Measurements from ENCODE around the gene PRCC.
A peak's percentile ranks its signal among the peaks of the same experiment; 100 is the strongest.
"Not testable (repeated sequence)": the region's sequence is repeated elsewhere in the genome, so short reads cannot be mapped to it uniquely, and the experiment has no call there.

PRCC gene

DNA sequence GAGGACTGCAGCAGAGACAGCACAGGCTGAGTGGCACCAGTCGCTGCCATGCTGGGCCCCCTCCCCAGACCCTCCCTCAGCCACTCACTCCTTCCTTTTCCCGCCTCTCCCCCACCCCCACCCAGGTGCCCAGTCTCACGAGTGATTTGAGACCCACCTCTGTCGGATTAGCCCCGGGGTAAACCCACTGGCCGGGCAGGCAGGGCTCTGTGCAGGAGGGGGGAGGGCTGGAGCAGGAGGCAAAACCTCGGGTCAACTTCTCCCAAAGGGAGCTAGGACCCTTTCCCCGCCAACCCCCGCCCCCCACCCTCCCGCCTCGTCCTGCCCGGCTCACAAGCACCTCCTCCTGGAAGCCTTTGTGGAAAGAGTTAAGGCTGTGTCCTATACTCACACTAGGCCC, 23.0 kb upstream of the PRCC start:
- DNase-seq = no peak

DNA sequence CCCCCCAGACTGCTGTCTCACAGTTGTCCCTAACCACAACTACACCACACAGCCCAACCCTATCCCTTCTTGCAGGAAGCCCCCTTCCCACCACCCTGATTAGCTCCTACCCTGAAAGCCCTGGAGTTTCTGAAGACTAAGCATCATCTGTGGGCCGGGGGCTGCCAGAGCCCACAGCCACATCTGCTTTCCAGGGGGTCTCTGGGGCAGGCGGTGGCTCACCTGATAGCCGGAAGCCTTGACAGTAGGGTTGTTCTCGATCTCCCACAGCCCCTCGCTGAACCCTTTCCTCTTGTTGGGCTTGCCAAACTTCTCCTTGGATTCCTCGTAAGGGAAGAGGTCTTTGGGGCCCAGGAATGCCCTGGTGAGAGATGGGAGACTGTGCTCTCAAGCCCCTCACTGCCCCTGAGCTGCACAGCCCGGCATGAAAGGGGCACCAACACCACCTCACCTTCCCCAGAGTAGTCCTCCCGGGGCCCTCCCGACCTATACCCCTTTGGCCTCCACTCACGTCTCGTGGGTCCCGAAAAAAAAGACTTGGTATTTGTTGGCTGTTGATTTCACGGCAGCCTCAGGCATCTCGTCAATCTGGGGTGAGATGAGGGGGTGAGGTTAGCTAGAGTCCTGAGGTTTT, 22.4 kb upstream of the PRCC start:
- no peak for DNase-seq

DNA sequence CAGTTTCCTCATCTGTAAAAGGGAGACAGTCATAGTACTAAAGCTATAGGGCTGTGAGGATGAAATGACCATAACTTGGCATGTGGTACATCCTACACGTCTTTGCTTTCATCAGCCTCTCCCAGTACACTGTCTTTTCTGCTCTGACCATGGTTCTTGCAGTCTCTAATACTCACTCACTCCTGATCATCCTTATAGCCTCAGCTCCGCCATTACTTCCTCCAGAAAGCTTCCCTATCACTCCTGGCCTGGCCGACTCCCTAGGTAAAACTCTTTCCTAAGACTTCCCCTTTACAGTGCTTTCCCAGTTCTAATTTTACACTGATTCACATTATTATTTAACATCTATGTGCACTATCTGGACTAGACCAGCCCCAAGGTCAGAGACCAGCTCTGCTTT, 21.5 kb upstream of the PRCC start:
- no peak for DNase-seq

- no peak for DNase-seq
These were observed 21.0 kb upstream of the PRCC start for GRCh38 chr1:156746406-156746727.

DNA sequence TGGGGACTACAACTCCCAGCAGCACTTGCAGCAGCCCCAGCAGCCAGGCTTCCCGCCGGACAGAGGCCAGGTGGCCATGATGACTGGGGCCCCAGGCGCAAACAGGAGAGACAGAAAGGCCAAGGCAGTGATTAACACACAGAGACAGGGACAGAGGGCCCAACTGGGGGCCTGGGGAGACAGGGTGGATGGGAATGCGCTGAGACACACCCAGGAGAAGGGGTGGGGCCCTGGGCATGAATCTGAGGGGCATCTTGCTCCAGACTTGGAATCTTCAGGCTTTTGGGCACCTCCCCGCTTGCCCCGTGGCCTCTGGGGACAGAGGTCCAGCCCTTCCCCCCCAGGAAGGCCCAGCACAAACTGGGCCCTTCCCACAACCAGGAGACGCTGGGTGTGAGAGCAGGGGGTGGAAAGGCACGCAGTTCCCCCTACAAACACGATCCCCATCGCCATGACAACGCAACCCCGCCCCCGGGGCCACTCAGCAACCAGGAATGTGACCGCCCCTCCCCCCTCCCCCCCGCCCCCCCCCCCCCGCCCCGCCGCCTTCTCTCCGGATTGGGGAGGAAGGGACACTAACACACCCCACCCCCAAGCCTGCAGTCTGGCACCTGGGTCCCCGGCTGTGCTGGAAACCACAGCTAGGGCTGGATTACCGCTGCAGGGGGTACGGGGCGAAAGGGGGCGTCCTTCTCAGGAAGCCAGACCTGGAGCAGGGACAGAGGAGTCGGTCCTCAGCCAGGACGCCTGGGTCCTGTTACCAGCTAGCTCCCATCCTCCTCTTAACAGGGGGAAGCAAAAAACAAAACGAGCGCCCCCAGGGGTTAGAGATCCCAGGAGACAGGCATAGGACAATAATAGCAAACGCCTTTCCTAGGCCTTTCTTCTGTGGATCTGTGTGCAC, 20.4 kb upstream of the PRCC start:
- peak in 54 of 56 donors; percentile 39 to 88 (median 74) for DNase-seq

DNA sequence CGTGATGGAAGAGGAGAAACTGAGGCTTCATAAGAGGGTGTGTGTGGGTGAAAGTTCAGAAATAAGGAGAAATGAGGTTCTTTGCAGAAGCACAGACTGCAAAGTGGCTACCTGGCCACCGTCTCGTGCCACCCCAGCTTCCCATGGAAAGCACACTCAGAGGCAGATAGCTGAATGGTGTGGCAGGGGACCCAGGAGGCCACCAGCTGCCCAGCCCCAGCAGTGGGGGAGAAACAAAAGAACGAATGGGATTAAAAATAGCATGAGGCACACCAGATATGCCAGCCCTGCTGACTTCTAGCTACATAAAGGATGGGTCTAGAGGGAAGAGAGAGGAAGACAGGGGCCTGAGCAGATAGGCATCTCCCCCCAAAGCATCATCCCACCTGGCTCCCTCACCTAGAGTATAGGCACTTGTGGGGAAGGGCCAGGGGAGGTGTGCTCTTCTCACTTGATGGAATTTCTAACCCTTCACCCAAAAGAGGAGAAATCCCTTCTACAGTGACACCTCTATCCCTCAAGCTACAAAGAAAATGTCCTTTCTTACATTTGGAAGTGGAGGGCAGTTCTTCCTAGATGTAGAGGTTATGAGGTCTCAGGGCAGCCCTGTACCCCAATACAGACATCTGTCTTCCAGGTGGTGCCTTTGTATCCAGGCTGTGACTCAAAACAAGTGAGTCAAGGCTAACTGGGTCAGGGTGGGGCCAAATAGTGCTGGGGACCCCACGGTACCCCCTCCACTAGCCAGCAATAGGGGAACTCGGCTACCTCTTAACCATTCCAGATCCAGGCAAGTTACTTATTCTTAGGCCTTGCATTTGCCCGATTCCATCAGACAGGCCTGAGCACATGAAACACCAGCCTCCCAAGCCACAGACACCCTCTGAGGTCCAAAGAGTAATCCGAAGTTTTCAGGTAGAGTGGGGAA, 19.3 kb upstream of the PRCC start:
- DNase-seq = peak in 4 of 56 donors; percentile 21 to 37 (median 34)

DNA sequence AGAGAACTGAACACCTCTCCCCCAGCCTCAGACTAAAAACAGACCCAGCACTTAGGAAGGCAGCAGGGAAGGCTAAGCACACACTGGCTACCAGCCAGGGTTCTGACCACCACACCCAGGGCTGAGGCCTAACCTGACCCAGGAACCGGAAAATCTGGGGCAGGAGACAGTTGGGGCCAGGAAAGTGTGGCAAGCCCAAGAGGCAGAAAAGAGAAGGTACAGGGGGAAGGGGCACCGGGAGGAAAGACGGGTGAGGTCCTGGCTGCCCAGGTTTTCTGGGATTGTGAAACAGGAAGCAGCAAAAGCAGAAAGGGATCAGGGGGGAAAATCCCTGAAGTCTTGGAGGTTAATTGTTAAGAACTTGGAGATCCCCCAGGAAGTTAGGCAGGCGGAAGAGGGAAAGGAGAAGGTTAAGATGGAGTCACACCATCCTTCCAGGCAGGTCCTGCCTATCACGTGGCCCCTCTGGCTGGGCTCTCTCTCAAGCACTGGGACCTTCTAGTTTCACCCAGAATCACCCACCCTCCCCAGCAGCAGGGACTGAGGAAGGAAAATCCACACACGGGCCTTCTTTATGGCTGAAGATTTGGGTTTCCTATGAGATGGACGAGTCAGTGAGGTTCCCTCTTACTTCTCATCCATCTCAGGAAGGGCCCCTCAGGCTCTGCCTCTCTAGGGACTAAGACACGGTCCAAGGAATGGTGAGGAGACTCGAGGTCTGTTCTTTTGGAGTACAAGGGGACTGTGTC, 18.5 kb upstream of the PRCC start:
- DNase-seq = peak in 27 of 56 donors; percentile 14 to 60 (median 35)

- no peak for DNase-seq
These were observed 17.8 kb upstream of the PRCC start for GRCh38 chr1:156749419-156750118.

- peak in 3 of 56 donors; percentile 10 to 26 (median 25) for DNase-seq
These were observed 17.1 kb upstream of the PRCC start for GRCh38 chr1:156750191-156750672.

GRCh38 chr1:156750711-156751450, 16.5 kb upstream of the PRCC start:
- DNase-seq = peak in 30 of 56 donors; percentile 11 to 74 (median 51)

GRCh38 chr1:156751451-156751756, 15.9 kb upstream of the PRCC start, which contains the start of gene HDGF:
HDGF (minus strand) TSS chr1:156751675; CDS start chr1:156751429, 246 bp downstream.
- DNase-seq = no peak

DNA sequence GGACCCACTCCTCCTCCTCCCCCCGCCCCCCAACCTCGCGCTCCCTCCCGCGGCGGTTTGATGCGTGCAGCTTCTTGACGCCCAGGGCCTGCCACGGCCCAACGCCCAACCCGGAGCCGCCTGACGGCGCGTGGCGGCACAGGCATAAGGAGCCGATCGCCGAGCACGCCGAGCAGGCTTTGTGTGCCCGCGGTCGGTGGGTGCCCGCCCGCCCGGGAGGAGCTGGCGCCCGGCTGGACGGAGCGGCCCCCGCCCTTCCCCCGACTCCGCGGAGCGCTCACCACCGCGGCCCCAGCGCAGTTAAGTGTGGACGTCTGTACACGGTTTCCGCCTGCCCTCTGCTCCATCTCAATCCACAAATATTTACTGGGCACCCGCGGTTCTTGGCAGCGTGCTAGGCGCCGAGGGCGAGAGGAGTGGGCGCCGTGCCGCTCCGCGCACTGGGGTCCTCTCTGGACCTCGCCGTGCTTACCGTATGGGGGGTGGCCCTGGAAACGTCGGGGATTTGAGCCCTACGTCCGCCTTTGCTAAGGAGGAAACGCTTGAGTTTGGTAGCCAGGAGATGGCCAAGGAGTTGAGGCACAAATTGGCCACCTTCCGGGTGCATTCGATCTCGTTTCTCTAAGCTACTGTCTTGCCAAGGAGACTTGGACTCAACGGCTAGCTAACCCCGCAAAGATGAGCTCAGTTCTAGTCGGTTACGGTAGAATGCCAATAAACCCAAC, 15.4 kb upstream of the PRCC start:
- DNase-seq = peak; percentile 49 to 99 (median 96)

- DNase-seq = no peak
These were observed 14.4 kb upstream of the PRCC start for GRCh38 chr1:156752843-156753482.

GRCh38 chr1:156754219-156754618, 13.1 kb upstream of the PRCC start:
- no peak for DNase-seq

DNA sequence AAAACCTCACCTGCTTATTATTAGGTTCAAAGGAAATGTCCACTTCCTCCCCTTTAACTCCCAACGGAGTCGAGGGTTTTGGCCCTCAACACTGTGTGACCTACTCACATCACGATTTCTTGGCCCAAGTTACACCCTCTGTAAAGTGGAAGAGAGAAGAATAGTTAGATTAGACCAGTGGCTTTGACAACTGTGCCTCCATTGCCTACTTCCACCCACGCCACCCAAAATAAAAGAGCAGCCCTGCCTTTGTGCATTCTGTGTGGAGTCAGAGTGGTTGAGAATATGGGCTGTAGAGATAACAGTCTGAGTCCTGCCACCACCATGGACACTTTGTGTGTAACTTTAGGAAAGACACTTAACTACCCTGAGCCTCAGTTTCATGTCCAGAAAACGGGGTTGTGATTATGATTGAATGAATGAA, 11.8 kb upstream of the PRCC start:
- no peak for DNase-seq

DNA sequence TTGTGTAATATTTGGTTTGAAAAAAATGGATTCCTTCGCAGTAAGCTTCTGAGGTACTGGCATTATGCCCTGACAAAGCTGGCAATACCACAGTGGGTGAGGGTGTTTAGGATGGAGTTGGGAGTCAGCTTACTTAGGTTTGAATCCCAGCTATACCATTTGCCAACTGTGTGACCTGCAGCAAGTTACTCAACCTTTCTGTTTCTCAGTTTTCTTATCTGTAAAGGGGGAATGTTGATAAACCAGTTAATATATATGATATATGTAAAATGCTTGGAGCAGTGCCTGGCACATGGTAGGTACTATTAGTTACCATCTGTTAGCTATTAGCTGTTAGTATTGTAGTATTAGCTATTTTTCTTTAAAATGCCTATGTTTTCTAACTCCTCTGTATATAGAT, 11.0 kb upstream of the PRCC start:
- DNase-seq = no peak

DNA sequence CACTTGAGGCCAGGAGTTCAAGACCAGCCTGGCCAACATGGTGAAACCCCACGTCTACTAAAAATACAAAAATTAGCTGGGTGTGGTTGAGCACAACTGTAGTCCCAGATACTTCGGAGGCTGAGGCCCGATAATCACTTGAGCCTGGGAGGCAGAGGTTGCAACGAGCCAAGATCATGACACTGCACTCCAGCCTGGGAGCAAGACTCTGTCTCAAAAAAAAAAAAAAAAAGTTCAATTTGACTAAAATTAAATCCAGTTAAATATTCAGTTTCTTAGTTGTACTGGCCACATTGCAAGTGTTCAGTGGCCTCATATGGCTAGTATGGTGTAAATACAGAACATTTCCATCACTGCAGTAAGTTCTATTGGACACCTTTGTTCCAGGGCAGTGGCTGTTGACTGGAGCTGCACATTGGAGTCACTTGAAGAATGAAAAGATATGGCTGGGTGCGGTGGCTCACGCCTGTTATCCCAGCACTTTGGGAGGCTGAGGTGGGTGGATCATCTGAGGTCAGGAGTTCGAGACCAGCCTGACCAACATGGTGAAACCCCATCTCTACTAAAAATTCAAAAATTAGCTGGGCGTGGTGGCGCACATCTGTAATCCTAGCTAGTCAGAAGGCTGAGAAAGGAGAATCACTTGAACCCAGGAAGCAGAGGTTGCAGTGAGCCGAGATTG, 9.6 kb upstream of the PRCC start:
- DNase-seq = not testable (repeated sequence)

Data from amygdala (tissue), 56 donors.